H1 (cell line): ENCODE measurements around the gene RAPGEF1.
"Not testable (repeated sequence)": the region's sequence is repeated elsewhere in the genome, so short reads cannot be mapped to it uniquely, and the experiment has no call there.

Source experiments
- CHD1 ChIP-seq: IDR thresholded peaks from 2 replicates; pipeline ENCODE4 v1.6.1; 2012; ENCODE audit warnings: low read depth, low read length, improper control_type of control experiment
- CTCF ChIP-seq, 3 experiments: IDR thresholded peaks; 1 replicate in 2 of 3; 2 replicates in 1 of 3; pipeline versions ENCODE4 v1.5.1 to v1.6.1; 2011; ENCODE audit warnings: low read length in 3 of 3, mild to moderate bottlenecking in 3 of 3, inconsistent platforms in 2 of 3, low read depth in 1 of 3, moderate library complexity in 1 of 3; ENCODE audit not compliant: insufficient read depth in 1 of 3; ENCODE audit errors: control extremely low read depth in 1 of 3
- EGR1 ChIP-seq: IDR thresholded peaks from 2 replicates; pipeline ENCODE4 v1.6.1; 2011; ENCODE audit warnings: low read depth, low read length, borderline replicate concordance
- EP300 ChIP-seq, 2 experiments: IDR thresholded peaks; 1 replicate in 1 of 2; 2 replicates in 1 of 2; pipeline ENCODE4 v1.6.1; 2011 to 2012; ENCODE audit warnings: low read depth in 2 of 2, low read length in 2 of 2, mild to moderate bottlenecking in 2 of 2, borderline replicate concordance in 1 of 2, inconsistent platforms in 1 of 2, moderate library complexity in 1 of 2
- JUN ChIP-seq: IDR thresholded peaks from 2 replicates; pipeline ENCODE4 v1.6.1; 2011; ENCODE audit warnings: low read depth, mild to moderate bottlenecking, improper control_type of control experiment, low read length
- SIN3A ChIP-seq, 2 experiments: IDR thresholded peaks in 1 of 2; conservative IDR thresholded peaks in 1 of 2; 2 replicates each; pipeline ENCODE4 v1.6.1; 2011 to 2012; ENCODE audit warnings: low read length in 2 of 2, improper control_type of control experiment in 1 of 2, low read depth in 1 of 2, mild to moderate bottlenecking in 1 of 2

- TF ChIP-seq CTCF (IDR thresholded peaks at IDR 0.05; ENCODE audit: control extremely low read depth in 1 of 3, insufficient read depth in 1 of 3, low read depth in 1 of 3, low read length in 3 of 3); CHD1; EGR1; JUN; EP300 (IDR thresholded peaks at IDR 0.05; ENCODE audit: borderline replicate concordance in 1 of 2, low read depth in 2 of 2, low read length in 2 of 2); SIN3A (conservative IDR thresholded peaks at IDR 0.05 in 1 of 2, IDR thresholded peaks at IDR 0.05 in 1 of 2; ENCODE audit: low read depth in 1 of 2, low read length in 2 of 2): not testable (repeated sequence)
Measured at GRCh38 chr9:131549186-131549585, 190.7 kb downstream of the RAPGEF1 start.
